ENCODE measurements around the gene FRAT2.

Gene FRAT2

DNA sequence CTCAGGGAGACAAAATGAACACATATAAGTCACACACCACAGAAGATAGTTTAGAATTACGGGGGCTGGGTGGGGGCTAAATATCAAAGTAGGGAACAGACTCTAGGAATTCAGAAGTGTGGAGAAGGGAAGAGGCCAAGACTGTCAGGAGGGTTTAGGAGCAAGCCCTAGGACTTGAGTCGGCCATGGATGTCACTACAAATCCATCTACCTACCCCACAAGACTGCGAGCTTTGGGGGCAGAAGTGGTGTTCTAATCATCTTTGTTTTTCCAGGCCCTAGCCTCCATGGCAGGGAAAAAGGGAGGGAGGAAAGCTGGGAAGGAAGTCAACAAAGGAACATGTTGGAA is 36.3 kb downstream of the FRAT2 start:
- Histone ChIP-seq H3K27me3 (ENCODE audit: control insufficient read depth, low read length) (0 out of 2 replicates have a peak, but pooled peaks cover 2% of the 10 kb centered on the region), H4K20me1 (ENCODE audit: control insufficient read depth, insufficient read depth, low read depth, low read length) (no peaks in the 10 kb centered on the region), H3K4me3 (ENCODE audit: low read length) (no peak overlapping the region), H3K4me1 (ENCODE audit: control insufficient read depth, low read length) (no peaks in the 10 kb centered on the region), H3K27ac (ENCODE audit: low read depth, low read length) (no peak overlapping the region), H3K4me2 (ENCODE audit: low read length) (no peak overlapping the region), H3K79me2 (ENCODE audit: control insufficient read depth, low read length) (no peaks in the 10 kb centered on the region), H3F3A (ENCODE audit: control insufficient read depth, insufficient read depth) (no peaks in the 10 kb centered on the region), H3K9me2 (replicated peaks; ENCODE audit: control insufficient read depth, low read length) (no peaks in the 10 kb centered on the region), H3K36me3 (ENCODE audit: control insufficient read depth, low read length) (no peaks in the 10 kb centered on the region), H3K9me3 (ENCODE audit: control insufficient read depth, insufficient read depth, low read length) (no peaks in the 10 kb centered on the region)
- TF ChIP-seq EZH2phosphoT487 (IDR thresholded peaks at IDR 0.05; ENCODE audit: borderline replicate concordance, low read length): no peak

GRCh38 chr10:97297556-97298222 is 36.8 kb downstream of the FRAT2 start:
- 0 out of 2 replicates have a peak, but pooled peaks cover 2% of the 10 kb centered on the region for H3K27me3 ChIP-seq (ENCODE audit: control insufficient read depth, low read length)
- no peaks in the 10 kb centered on the region for H4K20me1 ChIP-seq (ENCODE audit: control insufficient read depth, insufficient read depth, low read depth, low read length)
- H3F3A ChIP-seq (ENCODE audit: control insufficient read depth, insufficient read depth): no peaks in the 10 kb centered on the region
- H3K36me3 ChIP-seq (ENCODE audit: control insufficient read depth, low read length): no peaks in the 10 kb centered on the region
- no peaks in the 10 kb centered on the region for H3K9me2 ChIP-seq (replicated peaks; ENCODE audit: control insufficient read depth, low read length)
- H3K79me2 ChIP-seq (ENCODE audit: control insufficient read depth, low read length): no peaks in the 10 kb centered on the region
- no peak overlapping the region for H3K4me2 ChIP-seq (ENCODE audit: low read length)
- H3K27ac ChIP-seq (ENCODE audit: low read depth, low read length): no peak overlapping the region
- TF ChIP-seq CTCF (IDR thresholded peaks at IDR 0.05; ENCODE audit: low read depth, low read length, poor library complexity, severe bottlenecking): no peak
- no peak for TF ChIP-seq EZH2phosphoT487 (IDR thresholded peaks at IDR 0.05; ENCODE audit: borderline replicate concordance, low read length)
- H3K9me3 ChIP-seq (ENCODE audit: control insufficient read depth, insufficient read depth, low read length): no peaks in the 10 kb centered on the region
- 0 out of 2 replicates have a peak, but pooled peaks cover 2% of the 10 kb centered on the region for H3K4me1 ChIP-seq (ENCODE audit: control insufficient read depth, low read length)
- no peak overlapping the region for H3K4me3 ChIP-seq (ENCODE audit: low read length)

- Histone ChIP-seq H3F3A (ENCODE audit: control insufficient read depth, insufficient read depth) (no peaks in the 10 kb centered on the region), H3K4me2 (ENCODE audit: low read length) (peak overlapping the region; percentile 65), H3K36me3 (ENCODE audit: control insufficient read depth, low read length) (peaks cover 6% of the 10 kb centered on the region), H3K4me3 (ENCODE audit: low read length) (peak overlapping the region; percentile 94; the same call in 1 of the 2 replicates), H4K20me1 (ENCODE audit: control insufficient read depth, insufficient read depth, low read depth, low read length) (no peaks in the 10 kb centered on the region), H3K27ac (ENCODE audit: low read depth, low read length) (no peak overlapping the region), H3K4me1 (ENCODE audit: control insufficient read depth, low read length) (peaks cover 11% of the 10 kb centered on the region), H3K27me3 (ENCODE audit: control insufficient read depth, low read length) (no peaks in the 10 kb centered on the region), H3K9me3 (ENCODE audit: control insufficient read depth, insufficient read depth, low read length) (no peaks in the 10 kb centered on the region), H3K9me2 (replicated peaks; ENCODE audit: control insufficient read depth, low read length) (no peaks in the 10 kb centered on the region), H3K79me2 (ENCODE audit: control insufficient read depth, low read length) (peaks cover 42% of the 10 kb centered on the region)
- TF ChIP-seq CTCF (IDR thresholded peaks at IDR 0.05; ENCODE audit: low read depth, low read length, poor library complexity, severe bottlenecking) (no peak), EZH2phosphoT487 (IDR thresholded peaks at IDR 0.05; ENCODE audit: borderline replicate concordance, low read length) (no peak)
These were observed 41.7 kb downstream of the FRAT2 start for GRCh38 chr10:97292862-97293198.

GRCh38 chr10:97292097-97292861 is 42.2 kb downstream of the FRAT2 start, which contains the start of gene ARHGAP19:
Gene ARHGAP19 (minus strand): TSS chr10:97292637. CDS start chr10:97292627, 10 bp downstream.
- Histone ChIP-seq H3K36me3 (ENCODE audit: control insufficient read depth, low read length) (peaks cover 8% of the 10 kb centered on the region), H3F3A (ENCODE audit: control insufficient read depth, insufficient read depth) (no peaks in the 10 kb centered on the region), H3K9me2 (replicated peaks; ENCODE audit: control insufficient read depth, low read length) (no peaks in the 10 kb centered on the region), H3K4me2 (ENCODE audit: low read length) (peak within 1 kb of the TSS; percentile 65), H4K20me1 (ENCODE audit: control insufficient read depth, insufficient read depth, low read depth, low read length) (no peaks in the 10 kb centered on the region), H3K4me3 (ENCODE audit: low read length) (peak within 1 kb of the TSS; percentile 94), H3K27me3 (ENCODE audit: control insufficient read depth, low read length) (no peaks in the 10 kb centered on the region), H3K27ac (ENCODE audit: low read depth, low read length) (peak within 1 kb of the TSS; percentile 78), H3K4me1 (ENCODE audit: control insufficient read depth, low read length) (peaks cover 11% of the 10 kb centered on the region), H3K9me3 (ENCODE audit: control insufficient read depth, insufficient read depth, low read length) (no peaks in the 10 kb centered on the region), H3K79me2 (ENCODE audit: control insufficient read depth, low read length) (peaks cover 44% of the 10 kb centered on the region)
- TF ChIP-seq EZH2phosphoT487 (IDR thresholded peaks at IDR 0.05; ENCODE audit: borderline replicate concordance, low read length) (no peak), CTCF (IDR thresholded peaks at IDR 0.05; ENCODE audit: low read depth, low read length, poor library complexity, severe bottlenecking) (peak; percentile 30)
